PC-9 (cell line): ENCODE results near the gene GIPC3. TPM values are rescaled to one million over a fixed set of nuclear protein-coding genes. Genes with fewer than 3 reads are reported as not detected.

Experiments used
- BruUV-seq: library from RNA; stranded (reverse); fragments of 400-500 nt; replicated peaks from 2 replicates; lab custom pipeline; 2021; lab: Mats Ljungman, UMichigan
- CTCF ChIA-PET: fragments of 300-600 bp; sonication (Branson Sonifier 250); formaldehyde crosslinking; loops from one replicate; lab custom pipeline; 2022; ENCODE audit warnings: antibody characterized with exemption; lab: Charles Lee
- POLR2A ChIA-PET: fragments of 300-600 bp; sonication (Branson Sonifier 250); formaldehyde crosslinking; loops from one replicate; lab custom pipeline; 2022; ENCODE audit warnings: antibody characterized with exemption; ENCODE audit not compliant: unreplicated experiment; lab: Charles Lee
- DNase-seq, 2 experiments: peaks; one replicate each; pipeline versions ENCODE4 v3.0.0 to v3.0.0-alpha.2; 2015 to 2022; ENCODE audit warnings: mixed read lengths in 1 of 2
- H2AFZ ChIP-seq: fragments of 200-600 bp; sonication (generic); 2 replicates; pipeline ENCODE4 v1.8.1; 2017; ENCODE audit warnings: antibody characterized with exemption
- H3F3A ChIP-seq: fragments of 200-600 bp; sonication (generic); 2 replicates; pipeline ENCODE4 v1.8.1; 2017; ENCODE audit warnings: antibody characterized with exemption, mild to moderate bottlenecking, low read depth; ENCODE audit not compliant: insufficient read depth
- H3K27ac ChIP-seq: fragments of 200-600 bp; sonication (generic); 2 replicates; pipeline ENCODE4 v1.6.1; 2016; ENCODE audit warnings: mixed run types
- H3K27me3 ChIP-seq: fragments of 200-600 bp; sonication (generic); 2 replicates; pipeline ENCODE4 v1.6.1; 2016; ENCODE audit warnings: low read depth, mixed run types; ENCODE audit not compliant: insufficient read depth
- H3K36me3 ChIP-seq: fragments of 200-600 bp; sonication (generic); 2 replicates; pipeline ENCODE4 v1.6.1; 2016; ENCODE audit warnings: low read depth, mixed run types
- H3K4me1 ChIP-seq: fragments of 200-600 bp; sonication (generic); replicated peaks from 2 replicates; pipeline ENCODE4 v1.6.1; 2016; ENCODE audit warnings: mixed run types; ENCODE audit not compliant: insufficient read depth
- H3K4me2 ChIP-seq: fragments of 200-600 bp; sonication (generic); 2 replicates; pipeline ENCODE4 v1.6.1; 2017; ENCODE audit warnings: mixed run types
- H3K4me3 ChIP-seq: fragments of 200-600 bp; sonication (generic); 2 replicates; pipeline ENCODE4 v1.6.1; 2016; ENCODE audit warnings: mixed run types
- H3K79me2 ChIP-seq: fragments of 200-600 bp; sonication (generic); 2 replicates; pipeline ENCODE4 v1.6.1; 2017; ENCODE audit warnings: low read depth, mixed run types
- H3K9me2 ChIP-seq: fragments of 200-600 bp; sonication (generic); 2 replicates; pipeline ENCODE4 v1.8.1; 2017; ENCODE audit warnings: mild to moderate bottlenecking; ENCODE audit not compliant: insufficient read depth
- H3K9me3 ChIP-seq: fragments of 200-600 bp; sonication (generic); 2 replicates; pipeline ENCODE4 v1.8.1; 2016; ENCODE audit warnings: low read depth; ENCODE audit not compliant: insufficient read depth
- H4K20me1 ChIP-seq: fragments of 200-600 bp; sonication (generic); 2 replicates; pipeline ENCODE4 v1.8.1; 2017; ENCODE audit not compliant: insufficient read depth
- CTCF ChIP-seq: fragments of 200-600 bp; sonication (generic); conservative IDR thresholded peaks from 2 replicates; pipeline ENCODE4 v1.6.1; 2017; ENCODE audit warnings: mixed run types, antibody characterized with exemption, mild to moderate bottlenecking, moderate library complexity
- EZH2 ChIP-seq: fragments of 200-600 bp; sonication (generic); IDR thresholded peaks from 2 replicates; pipeline ENCODE4 v1.8.0; 2017; ENCODE audit warnings: antibody characterized with exemption, low read depth
- intact Hi-C: fragments of 100-400 bp; cut with micrococcal nuclease; formaldehyde crosslinking; loops from one replicate; pipeline ENCODE4 v1.10.0; 2022; ENCODE audit not compliant: unreplicated experiment
- total RNA-seq: library from RNA; stranded (reverse); gene quantifications from 2 replicates; pipeline ENCODE4 v1.2.3, GENCODE V29; 2021

GIPC3 gene
- total RNA-seq, 1 experiment from 2014 or later = not detected

- BruUV-seq = no TSS peak
- TF ChIP-seq CTCF (no peak), EZH2 (no peak)
- H3K27me3 ChIP-seq = no peaks in the 10 kb centered on the region
- H3F3A ChIP-seq = peaks cover 8% of the 10 kb centered on the region
- POLR2A ChIA-PET = no interaction called here
- H3K9me2 ChIP-seq = no peaks in the 10 kb centered on the region
- peaks cover 22% of the 10 kb centered on the region for H3K79me2 ChIP-seq
- intact Hi-C loops = loop anchor here (5.0 kb wide), 1 partner anchor 71 kb away; the partner anchor contains the start of gene CACTIN
- H3K9me3 ChIP-seq = no peaks in the 10 kb centered on the region
- no peak overlapping the region for H3K27ac ChIP-seq
- H3K4me2 ChIP-seq = peak overlapping the region; percentile 81
- H3K4me1 ChIP-seq = peaks cover 16% of the 10 kb centered on the region; the same call in 1 of the 2 replicates
- no peak for DNase-seq
- H3K36me3 ChIP-seq = no peaks in the 10 kb centered on the region
- peaks cover 12% of the 10 kb centered on the region for H4K20me1 ChIP-seq
- CTCF ChIA-PET = interaction anchor here (0.9 kb wide), 1 partner anchor 11 kb away, joined by 3 read pairs; no protein-coding TSS in a partner anchor
- peak overlapping the region; percentile 63; the same call in 1 of the 2 replicates for H3K4me3 ChIP-seq
- no peak overlapping the region for H2AFZ ChIP-seq
Measured at GRCh38 chr19:3555653-3556422, 29.4 kb upstream of the GIPC3 start.

GRCh38 chr19:3556423-3556977 is 28.8 kb upstream of the GIPC3 start:
- POLR2A ChIA-PET = interaction anchor here (0.6 kb wide), 1 partner anchor 17 kb away, joined by 3 read pairs; no protein-coding TSS in a partner anchor
- TF ChIP-seq EZH2 (no peak), CTCF (no peak)
- Histone ChIP-seq H3F3A (peaks cover 8% of the 10 kb centered on the region), H3K36me3 (no peaks in the 10 kb centered on the region), H3K79me2 (peaks cover 22% of the 10 kb centered on the region), H3K27me3 (no peaks in the 10 kb centered on the region), H4K20me1 (peaks cover 12% of the 10 kb centered on the region), H3K9me2 (no peaks in the 10 kb centered on the region), H3K4me1 (peaks cover 16% of the 10 kb centered on the region; the same call in 1 of the 2 replicates), H3K27ac (no peak overlapping the region), H3K9me3 (no peaks in the 10 kb centered on the region), H3K4me2 (peak overlapping the region; percentile 81), H3K4me3 (peak overlapping the region; percentile 63), H2AFZ (0 out of 2 replicates have a peak overlapping the region, but pooled peaks have one; percentile 48)
- DNase-seq = no peak
- CTCF ChIA-PET = interaction anchor here (0.9 kb wide), 1 partner anchor 12 kb away, joined by 3 read pairs; no protein-coding TSS in a partner anchor
- intact Hi-C loops = loop anchor here (5.0 kb wide), 1 partner anchor 71 kb away; the partner anchor contains the start of gene CACTIN
- BruUV-seq = no TSS peak

GRCh38 chr19:3556978-3557460 is 28.3 kb upstream of the GIPC3 start:
- no TSS peak for BruUV-seq
- H3F3A ChIP-seq = peaks cover 12% of the 10 kb centered on the region
- H4K20me1 ChIP-seq = peaks cover 12% of the 10 kb centered on the region
- peak overlapping the region; percentile 63 for H3K4me3 ChIP-seq
- H2AFZ ChIP-seq = 0 out of 2 replicates have a peak overlapping the region, but pooled peaks have one; percentile 48
- peak overlapping the region; percentile 81 for H3K4me2 ChIP-seq
- no peaks in the 10 kb centered on the region for H3K9me3 ChIP-seq
- H3K79me2 ChIP-seq = peaks cover 22% of the 10 kb centered on the region
- ChIA-PET CTCF (interaction anchor here (0.9 kb wide), 1 partner anchor 12 kb away, joined by 3 read pairs; no protein-coding TSS in a partner anchor), POLR2A (interaction anchor here (0.6 kb wide), 1 partner anchor 17 kb away, joined by 3 read pairs; no protein-coding TSS in a partner anchor)
- peak; percentile 47 to 57 for DNase-seq
- H3K4me1 ChIP-seq = peaks cover 20% of the 10 kb centered on the region; the same call in 1 of the 2 replicates
- no peaks in the 10 kb centered on the region for H3K27me3 ChIP-seq
- H3K27ac ChIP-seq = no peak overlapping the region
- H3K9me2 ChIP-seq = no peaks in the 10 kb centered on the region
- no peaks in the 10 kb centered on the region for H3K36me3 ChIP-seq
- intact Hi-C loops = loop anchor here (5.0 kb wide), 1 partner anchor 70 kb away; the partner anchor contains the start of gene CACTIN
- TF ChIP-seq CTCF (no peak), EZH2 (no peak)
